Astrocyte (in vitro differentiated cells and primary cell): Measurements from ENCODE around the gene MIPOL1. TPM values are rescaled to one million over a fixed set of nuclear protein-coding genes. Genes with fewer than 3 reads are reported as not detected.
"Not testable (repeated sequence)": the region's sequence is repeated elsewhere in the genome, so short reads cannot be mapped to it uniquely, and the experiment has no call there.

Source experiments
- DNase-seq: peaks from one replicate; pipeline ENCODE4 v3.0.0-alpha.2; 2010; ENCODE audit warnings: low read depth
- FAIRE-seq: peaks from 2 replicates; lab custom pipeline; 2011; peaks lifted over from hg19 to GRCh38; lab: Jason Lieb, UNC
- H2AFZ ChIP-seq: 2 replicates; pipeline ENCODE4 v1.6.0; 2012; ENCODE audit warnings: low read depth, low read length, inconsistent platforms
- H3K27ac ChIP-seq: 2 replicates; pipeline ENCODE4 v1.5.1; 2011; ENCODE audit warnings: low read depth, low read length, inconsistent platforms
- H3K27me3 ChIP-seq: 2 replicates; pipeline ENCODE4 v1.6.0; 2011; ENCODE audit warnings: low read length, inconsistent platforms; ENCODE audit not compliant: insufficient read depth
- H3K36me3 ChIP-seq: 2 replicates; pipeline ENCODE4 v1.5.1; 2011; ENCODE audit warnings: low read length, inconsistent platforms; ENCODE audit not compliant: insufficient read depth
- H3K4me1 ChIP-seq: 2 replicates; pipeline ENCODE4 v1.5.1; 2011; ENCODE audit warnings: low read length, inconsistent platforms; ENCODE audit not compliant: insufficient read depth
- H3K4me2 ChIP-seq: 2 replicates; pipeline ENCODE4 v1.6.0; 2012; ENCODE audit warnings: low read length, inconsistent platforms
- H3K4me3 ChIP-seq: 2 replicates; pipeline ENCODE4 v1.5.1; 2011; ENCODE audit warnings: low read depth, mild to moderate bottlenecking, low read length, inconsistent platforms; ENCODE audit not compliant: insufficient read depth
- H3K79me2 ChIP-seq: 2 replicates; pipeline ENCODE4 v1.6.0; 2012; ENCODE audit warnings: mild to moderate bottlenecking, low read length, inconsistent platforms; ENCODE audit not compliant: insufficient read depth
- H3K9ac ChIP-seq: 2 replicates; pipeline ENCODE4 v1.6.0; 2012; ENCODE audit warnings: mild to moderate bottlenecking, low read length, inconsistent platforms
- H3K9me3 ChIP-seq: 2 replicates; pipeline ENCODE4 v1.5.1; 2012; ENCODE audit warnings: low read depth, mild to moderate bottlenecking, low read length, inconsistent platforms; ENCODE audit not compliant: insufficient read depth
- H4K20me1 ChIP-seq: 2 replicates; pipeline ENCODE4 v1.6.0; 2012; ENCODE audit warnings: low read length, inconsistent platforms; ENCODE audit not compliant: insufficient read depth
- H3K27ac Mint-ChIP-seq: one replicate; pipeline ENCODE4 v1.8.0; 2021; ENCODE audit warnings: mild to moderate bottlenecking, mixed read lengths; ENCODE audit not compliant: unreplicated experiment
- H3K27me3 Mint-ChIP-seq: one replicate; pipeline ENCODE4 v1.8.0; 2021; ENCODE audit warnings: low read depth, mixed read lengths; ENCODE audit not compliant: unreplicated experiment
- H3K36me3 Mint-ChIP-seq: one replicate; pipeline ENCODE4 v1.8.0; 2021; ENCODE audit warnings: low read depth, mixed read lengths; ENCODE audit not compliant: unreplicated experiment
- H3K4me1 Mint-ChIP-seq: one replicate; pipeline ENCODE4 v1.8.0; 2021; ENCODE audit warnings: low read depth, mixed read lengths; ENCODE audit not compliant: unreplicated experiment
- H3K4me3 Mint-ChIP-seq: one replicate; pipeline ENCODE4 v1.8.0; 2021; ENCODE audit warnings: mild to moderate bottlenecking, moderate library complexity, mixed read lengths; ENCODE audit not compliant: unreplicated experiment
- H3K9me3 Mint-ChIP-seq: one replicate; pipeline ENCODE4 v1.8.0; 2021; ENCODE audit warnings: mild to moderate bottlenecking, mixed read lengths; ENCODE audit not compliant: unreplicated experiment
- CTCF ChIP-seq: IDR thresholded peaks from 2 replicates; pipeline ENCODE4 v1.5.1; 2011; ENCODE audit warnings: low read depth, mild to moderate bottlenecking, inconsistent platforms, low read length, moderate library complexity; ENCODE audit not compliant: insufficient read depth
- EZH2 ChIP-seq: IDR thresholded peaks from 2 replicates; pipeline ENCODE4 v1.6.1; 2012; ENCODE audit warnings: mild to moderate bottlenecking, low read length, inconsistent platforms; ENCODE audit not compliant: insufficient read depth
- total RNA-seq: library from RNA; stranded (reverse); gene quantifications from 2 replicates; pipeline ENCODE4 v1.2.1, GENCODE V29; 2021

Gene MIPOL1
- total RNA-seq, 1 donor from 2014 or later: 15.7 TPM

- Mint-ChIP-seq H3K27me3 (peaks cover 5% of the 10 kb centered on the region), H3K36me3 (no peaks in the 10 kb centered on the region), H3K27ac (no peak overlapping the region), H3K4me3 (no peak overlapping the region), H3K9me3 (peaks cover 4% of the 10 kb centered on the region), H3K4me1 (no peaks in the 10 kb centered on the region)
- Histone ChIP-seq H3K27me3 (no peaks in the 10 kb centered on the region), H4K20me1 (no peaks in the 10 kb centered on the region), H3K27ac (no peak overlapping the region), H3K4me2 (no peak overlapping the region), H3K9ac (no peak overlapping the region), H2AFZ (no peak overlapping the region), H3K79me2 (no peaks in the 10 kb centered on the region), H3K4me3 (no peak overlapping the region), H3K4me1 (no peaks in the 10 kb centered on the region), H3K9me3 (no peaks in the 10 kb centered on the region), H3K36me3 (no peaks in the 10 kb centered on the region)
- DNase-seq (no peak), FAIRE-seq (no peak)
- TF ChIP-seq EZH2 (no peak), CTCF (no peak)
These were observed 44.3 kb upstream of the MIPOL1 start for GRCh38 chr14:37153483-37153882.

- Histone ChIP-seq H3K4me3 (no peak overlapping the region), H3K4me1 (no peaks in the 10 kb centered on the region), H3K9ac (no peak overlapping the region), H2AFZ (no peak overlapping the region), H3K4me2 (no peak overlapping the region), H4K20me1 (no peaks in the 10 kb centered on the region), H3K27me3 (no peaks in the 10 kb centered on the region), H3K36me3 (no peaks in the 10 kb centered on the region), H3K9me3 (no peaks in the 10 kb centered on the region), H3K79me2 (no peaks in the 10 kb centered on the region), H3K27ac (no peak overlapping the region)
- Mint-ChIP-seq H3K27me3 (no peaks in the 10 kb centered on the region), H3K36me3 (no peaks in the 10 kb centered on the region), H3K4me3 (no peak overlapping the region), H3K9me3 (peaks cover 4% of the 10 kb centered on the region), H3K4me1 (no peaks in the 10 kb centered on the region), H3K27ac (no peak overlapping the region)
- no peak for DNase-seq
- no peak for TF ChIP-seq EZH2
- TF ChIP-seq CTCF: no peak
- no peak for FAIRE-seq
These were observed 39.8 kb upstream of the MIPOL1 start for GRCh38 chr14:37157987-37158386.

DNA sequence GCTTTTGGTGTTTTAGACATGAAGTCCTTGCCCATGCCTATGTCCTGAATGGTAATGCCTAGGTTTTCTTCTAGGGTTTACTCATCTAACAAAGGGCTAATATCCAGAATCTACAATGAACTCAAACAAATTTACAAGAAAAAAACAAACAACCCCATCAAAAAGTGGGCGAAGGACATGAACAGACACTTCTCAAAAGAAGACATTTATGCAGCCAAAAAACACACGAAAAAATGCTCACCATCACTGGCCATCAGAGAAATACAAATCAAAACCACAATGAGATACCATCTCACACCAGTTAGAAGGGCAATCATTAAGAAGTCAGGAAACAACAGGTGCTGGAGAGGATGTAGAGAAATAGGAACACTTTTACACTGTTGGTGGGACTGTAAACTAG, 35.4 kb upstream of the MIPOL1 start:
- not testable (repeated sequence) for H3K27me3 Mint-ChIP-seq, H3K9me3 Mint-ChIP-seq, DNase-seq, H3K36me3 Mint-ChIP-seq, H3K9ac ChIP-seq, H3K27ac ChIP-seq, H3K79me2 ChIP-seq, H3K4me1 ChIP-seq, H3K27me3 ChIP-seq, H3K4me2 ChIP-seq, H3K27ac Mint-ChIP-seq, FAIRE-seq, H3K4me1 Mint-ChIP-seq, H2AFZ ChIP-seq, H3K9me3 ChIP-seq, H3K4me3 ChIP-seq, H4K20me1 ChIP-seq, H3K4me3 Mint-ChIP-seq, H3K36me3 ChIP-seq
